Melanocyte of skin (primary cell): ENCODE results near the gene SCP2D1. TPM values are rescaled to one million over a fixed set of nuclear protein-coding genes. Genes with fewer than 3 reads are reported as not detected.

Experiments
- total RNA-seq, 2 donors: library from RNA; depleted of rRNA; stranded (reverse); fragments of >200 nt; gene quantifications; 2 replicates each; pipeline ENCODE4 v1.2.3, GENCODE V29; 2012

The SCP2D1 gene
- total RNA-seq: not detected

GRCh38 chr20:18813483-18813882 is at the start of gene SCP2D1:
TSS of gene SCP2D1 (plus strand) at chr20:18813783. CDS start at chr20:18813816, 33 bp downstream.

Other genes starting within 250 kb of the SCP2D1 start
- 10 to 100 TPM; 50.0 to 59.9 TPM for gene SMIM26, start 246.4 kb upstream of the SCP2D1 start, total RNA-seq
- gene DTD1, start 225.7 kb upstream of the SCP2D1 start, total RNA-seq: 10 to 100 TPM; 32.3 to 43.6 TPM